K562 (cell line): ENCODE data around the gene SPEM1. TPM values are rescaled to one million over a fixed set of nuclear protein-coding genes. Genes with fewer than 3 reads are reported as not detected.
A peak's percentile ranks its signal among the peaks of the same experiment; 100 is the strongest.

Source experiments
- CTBP1 ChIP-seq: fragments of 450-650 bp; IDR thresholded peaks from 2 replicates; pipeline ENCODE4 v1.6.1; 2016; ENCODE audit warnings: borderline replicate concordance
- ESRRA ChIP-seq: fragments of 450-650 bp; IDR thresholded peaks from 2 replicates; pipeline ENCODE4 v1.6.1; 2014; ENCODE audit warnings: low read depth, mild to moderate bottlenecking, moderate library complexity, borderline replicate concordance
- ESRRB ChIP-seq: fragments of 250-450 bp; sonication (Bioruptor Pico); IDR thresholded peaks from 2 replicates; pipeline ENCODE4 v1.5.0; 2020; ENCODE audit warnings: mild to moderate bottlenecking, moderate library complexity, borderline replicate concordance
- GMEB1 ChIP-seq: fragments of 250-450 bp; sonication (Bioruptor Pico); IDR thresholded peaks from 2 replicates; pipeline ENCODE4 v1.4.0; 2020; ENCODE audit warnings: mild to moderate bottlenecking
- HDAC1 ChIP-seq, 2 experiments: fragments of 450-650 bp; IDR thresholded peaks; 2 replicates each; pipeline ENCODE4 v1.6.1; 2016 to 2017; ENCODE audit warnings: inconsistent platforms in 1 of 2, mild to moderate bottlenecking in 1 of 2, moderate library complexity in 1 of 2
- HDAC2 ChIP-seq: fragments of 450-650 bp; IDR thresholded peaks from 2 replicates; pipeline ENCODE4 v1.6.1; 2016; ENCODE audit warnings: mild to moderate bottlenecking
- KDM1A ChIP-seq, 2 experiments: fragments of 450-650 bp; IDR thresholded peaks; 2 replicates each; pipeline ENCODE4 v1.6.1; 2016; ENCODE audit warnings: mild to moderate bottlenecking in 2 of 2
- NFIC ChIP-seq: fragments of 450-650 bp; IDR thresholded peaks from 2 replicates; pipeline ENCODE4 v1.6.1; 2017; ENCODE audit warnings: mild to moderate bottlenecking, inconsistent platforms
- NR2C1 ChIP-seq, 2 experiments: fragments of 450-650 bp; IDR thresholded peaks; 2 replicates each; pipeline ENCODE4 v1.6.1; 2017; ENCODE audit warnings: mild to moderate bottlenecking in 2 of 2, antibody characterized with exemption in 1 of 2, inconsistent platforms in 1 of 2, missing compliant biosample characterization in 1 of 2, missing genetic modification characterization in 1 of 2
- TEAD4 ChIP-seq, 2 experiments: sonication (generic) in 1 of 2; formaldehyde crosslinking in 1 of 2; IDR thresholded peaks; 2 replicates each; pipeline versions ENCODE4 v1.6.1 to v1.8.0; 2012 to 2022; ENCODE audit warnings: borderline replicate concordance in 1 of 2, inconsistent platforms in 1 of 2, low read length in 1 of 2, mild to moderate bottlenecking in 1 of 2, missing genetic modification reagents in 1 of 2
- THRB ChIP-seq: fragments of 450-650 bp; formaldehyde crosslinking; conservative IDR thresholded peaks from 2 replicates; pipeline ENCODE4 v1.4.0; 2022; ENCODE audit warnings: mild to moderate bottlenecking, missing genetic modification characterization
- polyA plus RNA-seq, 8 experiments: library from polyadenylated mRNA; depleted of rRNA in 4 of 8; stranded (reverse) in 5 of 8; unstranded in 3 of 8; fragments of >200 nt; fragmentation: Nextera tagmentation in 2 of 8; fragmentation: Illumina TruSeq in 1 of 8; extraction: Ambion mirVana in 2 of 8; extraction: Trizol in 1 of 8; gene quantifications; 2 replicates each; pipeline versions ENCODE4 v1.2.1 to v1.2.3, GENCODE V29; 2011 to 2014; ENCODE audit warnings: inconsistent platforms in 1 of 8, missing spikeins in 1 of 8
- total RNA-seq, 7 experiments: library from RNA; depleted of rRNA in 6 of 7; stranded (reverse); fragments of >200 nt in 6 of 7; fragmentation: Illumina TruSeq in 2 of 7; extraction: Trizol in 2 of 7; gene quantifications; 2 replicates each; pipeline versions ENCODE4 v1.2.1 to v1.2.3, GENCODE V29; 2011 to 2021; ENCODE audit warnings: low replicate concordance in 1 of 7

Gene SPEM1
- total and polyA plus RNA-seq, 9 of the 15 experiments (the other 6 are each of a cell fraction or from before 2014, with no cell fraction given): not detected

GRCh38 chr17:7466639-7467341 lies 46.7 kb downstream of the SPEM1 start (continued):
- TF ChIP-seq CTBP1: peak; percentile 73
- no peak for TF ChIP-seq ESRRB (CRISPR knock-in tag)
- TF ChIP-seq KDM1A (IDR thresholded peaks at IDR 0.05): peak; percentile 74 to 86
- TF ChIP-seq NR2C1 (IDR thresholded peaks at IDR 0.05): peak; percentile 92
- TF ChIP-seq NR2C1 (tag; IDR thresholded peaks at IDR 0.05): peak; percentile 96
- TF ChIP-seq HDAC1 (IDR thresholded peaks at IDR 0.05): peak in 1 of 2 experiments; percentile 47; a peak in 1 of 4 replicates
- peak; percentile 99 for TF ChIP-seq ESRRA
- 0 out of 2 replicates have a peak, but pooled peaks have one; percentile 29 for TF ChIP-seq HDAC2
- peak; percentile 94 for TF ChIP-seq NFIC
- no peak for TF ChIP-seq GMEB1 (CRISPR knock-in tag)
- peak; percentile 72 for TF ChIP-seq TEAD4 (IDR thresholded peaks at IDR 0.05; ENCODE audit: low read length)
- no peak for TF ChIP-seq TEAD4 (CRISPR knock-in tag; IDR thresholded peaks at IDR 0.05; ENCODE audit: borderline replicate concordance)
- TF ChIP-seq THRB (CRISPR knock-in tag): no peak
- TF ChIP-seq, all 486 proteins: peak for 21
